Hematopoietic multipotent progenitor cell treated with erythropoietin and hydrocortisone succinate and interleukin-3 and kit ligand, for 6 days (in vitro differentiated cells): ENCODE measurements around the gene LAPTM4A.
A peak's percentile ranks its signal among the peaks of the same experiment; 100 is the strongest.

Experiments used
- DNase-seq: peaks from one replicate; pipeline ENCODE4 v3.0.0-alpha.2; 2015

The LAPTM4A gene

DNA sequence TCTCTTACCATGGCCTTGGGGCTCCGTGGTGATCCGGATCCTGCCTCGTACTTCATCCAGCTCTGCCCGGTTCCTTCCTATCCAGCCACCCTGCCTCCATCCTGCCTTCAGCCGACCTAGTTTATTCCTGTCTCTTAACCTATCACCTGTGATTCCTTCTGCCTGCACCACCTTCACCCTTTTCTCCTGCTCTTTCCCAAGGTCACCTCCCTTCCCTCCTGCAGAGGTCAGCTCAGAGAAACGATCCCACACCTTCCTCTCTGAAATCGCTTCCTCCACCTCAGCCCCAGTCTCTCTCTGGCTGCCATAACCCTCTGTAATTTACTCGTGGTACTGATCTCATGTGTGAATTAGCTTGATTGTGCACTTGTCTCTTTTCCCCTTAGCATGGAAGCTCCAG, 23.5 kb upstream of the LAPTM4A start:
- no peak for DNase-seq

DNA sequence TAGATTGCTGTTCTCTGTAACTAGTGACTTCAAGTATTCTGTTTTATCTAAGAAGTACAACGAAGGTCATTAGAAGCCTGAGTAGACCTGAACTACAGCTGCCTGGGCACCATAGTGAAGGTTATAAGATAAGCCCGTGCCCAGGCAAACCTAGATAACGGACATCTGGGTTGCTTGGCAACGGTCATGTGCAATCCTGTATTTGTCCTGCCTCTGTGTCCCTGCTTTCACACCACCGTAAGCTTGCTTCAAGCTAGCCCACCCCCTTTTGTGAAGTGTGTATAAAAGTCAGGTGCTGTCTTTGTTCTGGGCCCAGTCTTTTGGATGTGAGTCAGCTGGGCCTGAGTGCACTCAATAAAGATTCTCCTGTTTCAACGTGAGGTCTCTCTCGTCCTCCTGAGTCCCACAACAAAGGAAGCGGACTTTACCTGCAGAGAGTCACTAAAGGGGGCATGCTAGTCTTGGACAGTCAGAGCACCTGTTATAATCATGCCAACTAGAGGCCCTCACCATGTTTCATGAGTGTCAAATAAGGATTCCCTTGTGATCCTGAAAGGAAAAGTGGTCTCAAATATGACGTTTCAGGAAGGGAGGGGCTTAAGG, 22.7 kb upstream of the LAPTM4A start:
- peak; percentile 91 for DNase-seq

DNA sequence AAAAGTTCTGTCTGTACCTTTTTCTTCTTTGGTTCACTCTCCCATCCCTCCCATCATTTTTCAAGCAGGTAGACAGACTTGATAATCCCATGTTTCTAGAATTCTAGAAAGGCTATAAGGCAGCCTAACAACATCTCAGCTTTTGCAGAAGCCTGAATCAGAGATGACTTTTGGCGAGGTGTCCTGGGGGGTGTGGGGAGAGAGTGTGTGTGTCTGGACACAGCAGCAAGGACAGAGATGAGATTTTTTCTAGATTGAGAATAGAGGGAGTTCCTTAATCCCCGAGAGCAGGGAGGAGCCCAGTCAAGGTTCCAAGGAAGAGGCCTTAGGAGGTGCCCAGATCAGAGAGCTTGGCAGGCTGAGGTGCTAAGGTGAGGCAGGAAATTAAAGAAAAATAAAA, 22.0 kb upstream of the LAPTM4A start:
- DNase-seq: no peak

DNA sequence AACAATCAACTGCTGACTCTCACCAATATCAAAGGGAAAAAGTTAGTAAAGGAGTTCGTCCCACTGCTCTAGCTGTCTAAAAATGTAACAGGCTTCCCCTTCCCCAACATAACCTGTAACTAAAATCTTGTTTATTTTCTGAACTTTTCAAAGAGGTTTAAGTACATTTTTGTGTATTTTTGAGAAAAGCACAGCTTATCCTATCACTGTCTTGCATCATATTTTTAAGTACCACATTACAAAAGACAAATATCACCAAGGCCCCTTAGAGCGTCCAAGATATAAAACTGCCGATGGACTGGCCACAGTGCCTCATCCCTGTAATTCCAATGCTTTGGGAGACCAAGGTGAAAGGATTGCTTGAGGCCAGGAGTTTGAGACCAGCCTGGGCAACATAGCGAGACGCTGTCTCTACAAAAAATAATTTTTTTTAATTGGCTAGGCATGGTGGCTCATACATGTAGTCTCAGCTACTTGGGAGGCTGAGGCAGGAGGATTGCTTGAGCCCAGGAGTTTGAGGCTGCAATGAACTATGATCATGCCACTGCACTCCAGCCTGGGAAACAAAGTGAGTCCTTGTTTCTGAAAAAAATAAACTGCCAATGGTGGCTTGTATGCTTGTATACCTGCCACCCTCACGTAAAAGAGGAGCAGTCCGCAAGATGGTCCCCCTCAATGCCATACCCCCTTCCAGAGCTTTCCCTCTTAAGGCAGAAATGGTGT, 21.2 kb upstream of the LAPTM4A start:
- no peak for DNase-seq

DNA sequence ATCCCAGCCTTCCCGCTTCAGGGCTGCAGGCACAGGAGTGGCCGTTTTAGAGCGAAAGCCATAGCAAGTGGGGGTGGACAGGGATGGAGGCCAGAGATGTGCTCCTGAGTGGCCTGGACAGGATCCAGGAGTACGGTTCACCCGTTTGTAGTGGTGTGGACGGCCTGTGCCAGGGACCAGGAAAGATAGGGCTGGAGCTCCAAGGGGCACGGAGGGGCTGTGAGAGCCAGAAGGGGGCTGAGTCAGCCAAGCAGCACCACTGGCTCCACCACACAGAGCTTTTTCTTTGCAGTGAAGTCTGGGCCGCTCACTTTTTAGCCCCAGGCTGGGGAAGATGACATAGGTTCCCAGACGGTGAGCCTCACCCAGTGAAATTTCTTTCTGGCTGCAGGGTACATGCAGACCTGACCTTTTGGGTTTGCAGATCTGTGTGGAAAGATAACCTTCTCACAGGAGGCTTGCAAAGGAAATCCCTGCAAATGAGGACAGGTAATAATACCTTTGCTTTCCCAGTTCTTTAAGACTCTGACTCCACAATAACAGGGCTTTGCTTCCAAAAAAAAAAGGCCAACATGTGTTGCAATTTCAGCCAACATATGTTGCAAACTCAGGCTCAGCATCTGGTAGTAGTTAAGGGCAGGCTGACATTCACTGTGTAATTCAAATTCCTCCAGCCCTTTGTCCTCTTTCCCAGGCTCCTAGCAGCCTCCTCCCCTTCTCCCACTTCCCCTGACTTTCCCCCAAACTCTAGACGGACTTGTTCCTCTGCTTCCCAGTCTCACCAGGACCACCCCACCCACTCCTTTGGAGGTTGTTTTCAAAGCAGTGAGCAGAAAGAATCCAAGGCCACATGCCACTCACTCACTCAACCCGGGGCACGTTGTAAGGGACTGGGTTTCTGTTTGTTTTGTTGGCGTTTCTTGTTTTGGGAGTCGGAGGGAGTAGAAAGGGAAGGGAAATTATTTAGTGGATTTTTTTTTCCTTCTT, 20.3 kb upstream of the LAPTM4A start:
- DNase-seq: peak; percentile 8

DNA sequence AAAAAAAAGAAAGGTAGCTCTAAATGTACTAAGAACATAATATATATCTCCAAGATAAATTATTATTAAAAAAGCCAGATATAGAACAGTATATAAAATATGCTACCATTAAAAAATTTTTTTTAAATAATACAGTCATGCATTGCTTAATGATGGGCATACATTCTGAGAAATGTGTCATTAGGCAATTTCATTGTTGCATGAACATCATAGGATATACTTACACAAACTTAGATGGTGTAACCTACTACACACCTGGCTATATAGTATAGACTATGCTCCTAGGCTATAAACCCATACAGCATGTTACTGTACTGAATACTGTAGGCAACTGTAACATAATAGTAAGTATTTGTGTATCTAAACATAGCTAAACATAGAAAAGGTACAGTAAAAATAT, 18.3 kb upstream of the LAPTM4A start:
- DNase-seq: no peak

DNA sequence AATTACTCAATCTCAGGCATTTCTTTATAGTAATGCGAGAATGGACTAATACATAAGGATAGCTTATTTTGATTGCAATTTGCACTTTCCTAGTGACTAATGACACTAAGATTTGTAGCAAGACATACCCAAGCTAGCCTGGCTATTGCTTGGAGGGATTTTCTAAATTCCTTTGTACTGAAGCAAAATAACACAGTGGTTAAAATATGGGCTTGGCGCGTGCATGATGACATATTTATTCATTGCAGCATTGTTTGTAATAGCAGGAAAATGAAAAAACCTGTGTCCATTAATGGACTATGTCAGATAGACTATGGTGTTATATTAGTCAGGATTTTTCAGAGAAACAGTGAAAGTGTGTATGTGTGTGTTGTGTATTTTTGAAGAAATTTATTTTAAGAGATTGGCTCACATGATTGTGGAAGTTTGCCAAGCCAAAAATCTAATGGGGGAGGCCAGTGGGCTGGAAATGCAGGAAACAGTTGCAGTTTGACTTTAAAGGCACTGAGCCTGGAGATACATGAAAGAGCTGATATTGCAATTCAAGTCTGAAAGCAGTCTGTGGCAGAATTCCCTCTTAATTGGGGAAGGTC, 16.7 kb upstream of the LAPTM4A start:
- no peak for DNase-seq

DNA sequence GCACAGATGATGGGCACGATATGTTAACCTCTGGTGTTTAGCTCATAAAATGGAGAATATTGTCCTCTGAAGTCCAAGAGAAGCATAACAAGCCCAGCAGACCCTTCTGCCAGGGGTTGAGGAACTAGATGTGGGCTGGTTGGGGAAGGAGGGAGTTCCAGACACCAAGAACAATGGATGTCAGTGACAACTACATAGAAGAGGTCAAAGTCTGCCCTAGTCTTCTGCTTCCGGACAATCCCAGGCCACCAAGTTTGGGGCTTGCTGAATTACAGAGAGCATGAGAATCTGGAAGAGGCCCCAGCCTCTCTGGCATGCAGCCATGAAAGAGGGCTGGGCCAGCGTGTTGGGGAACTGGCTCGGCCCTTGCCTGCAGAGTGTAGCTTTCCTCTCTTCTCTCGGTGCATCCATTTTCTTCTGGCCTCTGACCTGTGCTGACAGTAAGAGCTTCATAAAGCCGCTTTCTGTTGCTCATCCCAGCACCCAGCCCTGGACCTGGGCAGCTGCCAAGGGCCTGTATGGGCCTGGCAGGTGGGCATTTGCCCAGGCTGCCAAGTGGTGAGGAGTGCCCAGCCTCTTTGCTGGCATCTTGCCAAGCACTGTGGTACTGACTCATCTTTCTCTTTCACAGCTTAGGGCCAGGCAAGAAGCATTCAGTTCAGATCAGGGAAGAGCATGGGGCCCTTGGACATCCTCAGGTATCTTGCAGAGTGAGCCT, 14.6 kb upstream of the LAPTM4A start:
- DNase-seq: peak; percentile 94

DNA sequence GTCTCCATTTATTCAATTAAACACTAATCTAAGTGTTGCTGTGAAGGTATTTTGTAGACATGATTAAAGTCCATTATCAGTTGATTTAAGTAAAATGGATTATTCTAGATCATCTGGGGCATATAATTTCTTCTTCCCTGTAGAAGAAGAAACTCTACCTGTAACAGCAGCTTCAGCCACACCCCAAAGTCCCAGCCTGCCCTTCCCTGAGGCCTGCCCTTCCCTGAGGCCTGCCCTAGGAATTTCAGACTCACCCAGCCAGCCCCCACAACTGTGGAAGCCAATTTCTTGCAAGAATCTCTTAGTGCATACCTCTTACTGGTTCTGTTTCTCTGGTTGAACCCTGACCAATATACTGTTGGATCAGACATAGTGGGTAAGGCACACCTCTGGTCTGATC, 13.4 kb upstream of the LAPTM4A start:
- DNase-seq: no peak

DNA sequence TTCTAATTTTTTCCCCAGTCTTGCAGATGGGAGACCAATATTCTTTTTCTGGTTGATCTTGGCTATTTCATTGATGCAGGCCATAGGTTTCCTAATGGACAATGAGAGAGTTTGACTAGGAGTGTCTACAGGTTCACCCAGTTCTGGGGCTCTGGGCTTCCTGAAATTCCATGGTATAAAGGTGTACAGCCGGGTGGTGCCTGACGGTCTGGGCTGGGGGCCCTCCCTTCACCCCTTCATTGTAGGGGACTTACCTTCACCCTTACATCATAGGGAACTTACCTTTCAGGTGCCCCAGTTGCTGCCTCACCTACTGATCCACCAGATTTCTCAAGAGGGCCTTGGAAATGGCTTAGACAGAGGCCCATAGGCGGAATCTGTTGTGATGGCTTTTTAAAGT, 13.0 kb upstream of the LAPTM4A start:
- no peak for DNase-seq

DNA sequence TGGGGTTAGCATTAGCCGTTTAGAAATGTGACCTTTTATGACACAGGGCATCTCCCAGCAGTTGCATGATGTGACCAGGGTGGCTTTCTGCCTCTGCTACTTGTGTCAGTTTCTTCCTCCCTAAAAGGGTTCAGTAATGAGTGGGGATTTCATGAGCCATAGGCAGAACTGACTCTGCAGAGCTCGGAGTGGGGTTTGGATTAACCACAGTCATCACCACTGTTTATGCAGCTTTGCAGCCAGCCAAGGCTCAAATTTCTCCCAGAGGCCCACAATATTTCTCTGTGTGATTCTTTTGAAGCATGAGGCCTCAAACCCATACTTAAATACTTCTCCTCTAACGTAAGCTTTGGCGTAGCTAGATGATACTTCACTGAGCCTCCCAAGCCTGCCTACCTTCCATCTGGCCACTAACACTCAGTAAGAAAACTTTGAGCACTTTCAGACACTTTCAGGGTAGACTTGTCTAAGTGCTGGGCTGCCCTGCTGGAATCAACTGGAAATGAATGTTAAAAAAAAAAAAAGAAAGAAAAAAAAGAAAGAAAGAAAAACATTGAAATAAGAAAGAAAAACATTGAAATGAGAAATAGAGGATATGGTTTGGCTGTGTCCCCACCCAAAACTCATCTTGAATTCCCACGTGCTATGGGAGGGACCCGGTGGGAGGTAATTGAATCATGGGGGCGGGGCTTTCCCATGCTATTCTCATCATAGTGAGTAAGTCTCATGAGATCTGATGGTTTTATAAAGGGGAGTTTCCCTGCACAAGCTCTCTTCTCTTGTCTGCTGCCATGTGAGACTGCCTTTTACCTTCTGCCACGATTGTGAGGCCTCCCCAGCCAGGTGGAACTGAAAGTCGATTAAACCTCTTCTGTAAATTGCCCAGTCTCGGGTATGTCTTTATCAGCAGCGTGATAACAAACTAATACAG, 11.5 kb upstream of the LAPTM4A start:
- no peak for DNase-seq

DNA sequence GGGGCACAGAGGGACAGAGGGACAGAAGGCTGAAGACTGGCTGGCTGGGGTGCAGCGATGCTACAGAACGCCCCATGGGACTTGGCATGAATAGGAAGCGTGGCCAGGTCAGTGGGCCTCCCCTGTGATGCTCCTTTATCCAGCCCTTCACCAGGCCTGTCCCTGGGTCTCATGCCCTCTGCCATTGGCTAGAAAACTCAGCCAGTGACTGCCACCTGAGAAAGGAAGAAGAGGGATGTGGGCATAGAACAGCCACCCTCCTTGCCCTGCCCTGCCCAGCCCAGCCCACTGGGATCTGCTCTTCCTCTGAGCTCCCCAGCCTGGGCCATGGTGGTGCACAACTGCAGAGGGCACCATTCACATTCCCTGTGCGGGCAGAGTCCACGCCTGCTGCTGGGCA, 10.5 kb upstream of the LAPTM4A start:
- DNase-seq: no peak

DNA sequence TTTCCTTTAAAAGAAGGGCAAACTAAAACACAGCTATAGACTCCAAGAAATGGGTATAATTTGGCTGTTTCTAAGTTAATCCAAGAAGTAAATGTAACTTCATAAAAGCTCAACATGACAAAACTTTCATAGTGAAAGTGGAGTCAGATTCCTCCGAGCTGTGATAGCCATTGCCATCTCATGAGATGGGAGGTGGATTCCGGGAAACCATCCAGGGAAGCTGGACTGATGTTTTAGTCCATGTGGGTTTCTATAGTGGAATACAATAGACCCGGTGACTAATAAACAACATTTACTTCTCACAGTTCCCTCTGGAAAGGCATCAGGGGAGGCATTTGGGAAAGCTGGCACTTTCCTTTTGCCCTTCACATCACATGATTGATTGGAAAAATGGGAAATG, 10.0 kb upstream of the LAPTM4A start:
- DNase-seq: no peak

DNA sequence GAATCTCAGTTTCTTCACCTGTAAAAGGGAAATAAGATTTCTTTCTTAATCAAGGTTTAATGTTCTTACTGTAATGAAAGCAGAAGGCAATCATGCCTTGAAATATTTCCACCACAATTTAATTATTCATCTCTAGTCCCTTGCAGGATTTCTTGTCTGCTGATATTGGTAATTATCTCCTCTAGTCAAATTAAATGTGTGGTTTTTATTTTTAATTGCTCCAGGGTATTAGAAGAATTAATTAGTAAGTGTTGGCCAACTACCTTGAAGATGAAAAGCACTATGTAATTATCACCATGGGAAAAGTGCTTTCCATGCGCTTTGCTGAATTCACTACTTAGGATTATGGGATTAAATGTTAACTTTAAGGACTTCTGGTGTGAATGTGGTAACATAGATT, 8.7 kb upstream of the LAPTM4A start:
- no peak for DNase-seq

DNA sequence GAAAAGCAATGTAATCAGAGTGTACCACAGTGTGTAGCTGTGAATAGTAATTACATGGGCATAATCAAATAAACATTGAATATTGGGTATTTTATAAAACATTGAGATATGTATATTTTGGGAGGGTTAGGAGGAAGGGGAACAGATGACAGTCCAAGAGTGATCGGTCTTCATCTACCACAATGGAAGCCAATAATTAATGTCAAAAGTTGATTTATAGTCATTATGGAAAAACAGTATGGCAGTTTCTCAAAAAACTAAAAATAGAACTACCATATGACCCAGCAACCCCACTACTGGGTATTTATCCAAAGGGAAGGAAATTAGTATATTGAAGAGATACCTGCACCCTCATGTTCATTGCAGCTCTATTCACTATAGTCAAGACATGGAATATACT, 5.8 kb upstream of the LAPTM4A start:
- DNase-seq: no peak

DNA sequence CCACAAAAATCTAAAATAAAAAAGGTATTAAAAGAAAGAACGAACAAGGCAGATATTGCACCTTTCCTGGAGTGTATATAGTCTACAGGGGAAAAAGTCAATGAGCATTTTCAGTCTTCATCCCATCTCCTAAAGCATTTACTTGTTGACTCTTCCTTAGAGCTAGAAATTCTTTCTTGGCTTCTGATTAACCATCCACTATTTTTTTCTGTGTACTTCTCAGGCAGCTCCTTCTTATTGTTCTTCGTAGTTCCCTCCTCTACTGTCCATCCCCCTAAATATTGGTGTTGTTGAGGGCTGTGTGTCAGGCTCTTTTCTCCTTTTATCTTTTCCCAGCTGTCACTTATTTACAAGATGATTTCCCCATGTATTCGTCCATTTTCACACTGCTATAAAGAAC, 3.5 kb upstream of the LAPTM4A start:
- DNase-seq: no peak

DNA sequence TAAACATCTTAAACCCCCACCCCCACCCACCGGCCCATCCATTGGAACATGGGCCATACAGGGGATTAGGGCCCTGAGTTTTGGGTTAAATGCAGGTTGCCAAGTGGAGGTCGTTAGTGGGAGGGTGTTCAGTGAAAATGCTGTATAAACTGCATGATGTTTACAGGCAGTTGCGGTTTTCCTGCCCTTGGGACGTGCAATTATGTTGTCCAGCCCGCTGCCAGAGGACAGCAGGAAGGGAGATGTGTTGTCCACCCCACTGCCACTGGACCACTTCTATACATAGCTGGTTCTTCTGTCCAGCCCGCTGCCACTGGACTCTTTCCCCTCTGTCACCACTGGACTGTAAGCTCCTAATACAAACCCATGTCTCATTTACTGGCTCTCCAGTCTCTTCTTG, 2.7 kb upstream of the LAPTM4A start:
- no peak for DNase-seq

DNA sequence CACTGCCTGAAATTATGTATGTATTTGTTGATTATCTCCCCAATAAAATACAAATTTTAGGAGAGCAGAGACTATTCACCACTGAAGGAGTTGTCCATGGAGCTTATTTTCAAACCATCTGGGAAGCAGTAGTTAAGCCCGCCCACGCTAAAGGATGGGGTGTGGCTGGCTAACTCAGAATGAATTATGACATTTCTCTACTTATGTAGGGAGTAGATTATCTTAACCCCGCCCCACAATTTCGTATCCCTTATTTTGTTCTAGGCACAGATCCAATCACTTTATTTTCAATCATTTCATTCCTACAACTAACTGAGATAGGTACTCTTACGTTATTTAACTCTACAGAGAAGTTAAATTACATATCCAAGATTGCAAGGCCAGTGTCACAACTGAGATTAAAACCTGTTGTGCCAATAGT, 1.4 kb upstream of the LAPTM4A start:
- peak; percentile 90 for DNase-seq

DNA sequence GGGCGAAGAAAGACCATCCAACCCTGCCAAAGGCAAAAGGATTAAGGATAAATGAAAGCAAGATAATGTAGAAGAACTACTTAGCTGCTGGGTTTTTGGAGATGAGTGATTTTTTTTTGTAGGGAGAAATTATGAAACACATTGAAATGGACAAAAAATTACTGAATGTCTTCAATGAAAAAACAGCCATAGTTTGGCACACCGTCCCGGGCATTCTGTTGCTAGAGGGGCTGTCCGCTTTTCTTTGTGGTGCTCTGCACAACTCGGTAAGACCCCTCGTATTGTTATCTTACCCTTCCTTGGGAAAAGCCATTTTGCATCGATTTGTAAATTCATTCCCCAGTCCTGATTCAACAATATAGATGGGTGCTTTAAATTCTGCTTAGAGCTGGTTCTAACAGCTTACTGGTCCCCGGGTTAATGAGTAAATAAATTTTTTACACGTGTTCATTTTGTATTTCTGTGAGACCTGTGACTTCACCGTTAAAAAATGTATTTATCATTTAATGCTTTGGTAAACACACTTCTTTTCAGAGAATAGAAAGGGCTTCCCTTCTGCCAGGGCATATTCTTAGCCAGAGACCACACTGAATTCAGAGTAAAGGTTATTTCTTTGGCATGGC, 912 bp upstream of the LAPTM4A start:
- DNase-seq: no peak

DNA sequence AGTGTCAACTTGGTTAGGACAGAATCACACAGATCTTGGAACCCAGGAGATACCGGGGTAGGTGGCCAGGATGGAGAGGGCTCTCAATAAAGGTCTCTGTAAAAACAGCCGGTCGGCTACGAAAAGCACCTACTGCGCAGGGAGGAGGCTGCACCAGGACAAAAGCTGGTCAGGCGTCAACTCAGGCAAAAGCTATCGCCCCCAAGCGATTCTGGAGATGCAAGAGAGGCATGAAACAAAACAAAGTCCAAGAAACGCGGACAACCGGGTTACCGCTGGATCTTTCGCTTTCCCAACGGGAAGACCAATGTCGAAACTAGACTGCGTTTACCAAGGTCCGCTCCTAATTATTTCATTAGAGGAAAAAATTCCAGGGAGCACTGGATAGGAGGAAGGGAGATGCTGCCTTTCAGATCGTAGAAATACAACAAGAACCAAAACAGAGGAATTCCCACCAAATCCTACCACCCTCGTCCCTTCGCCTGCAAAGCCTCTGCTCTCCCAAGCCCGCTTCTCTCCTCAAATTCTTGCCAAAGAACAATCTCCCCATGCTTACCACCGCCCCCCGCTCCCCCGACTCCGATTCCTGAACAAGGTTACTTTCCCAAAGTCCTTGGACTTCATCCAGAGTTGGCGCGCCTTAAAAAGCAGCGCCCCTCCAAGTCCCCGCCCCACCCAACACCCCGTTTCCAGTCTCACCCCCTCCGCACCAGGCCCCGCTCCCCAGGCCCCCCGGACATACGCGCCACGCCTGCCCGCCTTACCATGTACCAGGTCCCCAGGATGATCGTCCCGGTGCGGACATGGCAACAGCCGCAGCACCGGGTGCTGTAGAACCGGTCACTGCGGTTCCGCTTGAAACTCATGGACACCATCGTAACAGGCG, 539 bp downstream of the LAPTM4A start:
- DNase-seq: peak; percentile 77
